Measurements from ENCODE around the gene GTPBP3. TPM values are rescaled to one million over a fixed set of nuclear protein-coding genes. Genes with fewer than 3 reads are reported as not detected.

Gene GTPBP3
- total RNA-seq, 4 donors from 2014 or later, result 15.9 to 59.4 (median 28.8) TPM

DNA sequence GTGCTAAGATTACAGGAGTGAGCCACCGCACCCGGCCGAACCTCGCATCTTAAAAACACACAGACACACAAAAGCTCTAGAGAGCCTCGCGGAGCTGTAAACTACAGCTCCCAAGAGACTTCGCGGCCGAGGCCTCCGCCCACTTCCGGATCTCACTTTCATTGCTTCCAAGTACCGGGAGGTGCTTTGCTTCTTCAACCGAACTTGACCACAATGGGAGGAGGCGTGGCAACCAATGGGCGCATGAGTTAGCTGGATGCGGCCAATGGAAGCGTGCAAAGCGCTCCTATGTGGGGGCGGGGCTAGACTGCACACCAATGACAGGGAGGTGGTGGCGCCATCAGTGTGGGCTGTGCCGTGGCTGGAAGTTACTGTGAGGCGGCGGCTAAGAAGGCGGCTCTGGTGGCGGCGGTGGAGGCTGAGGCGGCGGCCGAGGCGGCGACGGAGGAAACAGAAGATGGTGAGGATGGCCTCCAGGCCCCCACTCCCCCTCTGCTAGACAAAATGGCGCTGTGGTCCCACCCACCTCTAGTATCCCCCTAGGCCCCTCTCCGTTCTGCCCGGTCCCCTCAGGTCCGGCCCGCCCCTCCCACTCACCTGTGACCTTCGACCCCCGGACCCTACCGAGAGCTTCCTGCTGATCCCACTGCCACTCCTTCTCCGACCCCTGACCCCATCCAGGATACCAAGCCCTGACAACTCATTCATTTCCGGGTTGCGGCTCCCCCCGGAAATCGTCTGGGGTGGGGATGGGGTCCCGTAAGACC, 28.0 kb upstream of the GTPBP3 start, which contains the start of gene DDA1:
DDA1 (plus strand) TSS at position 366 of the 767 bp plus-strand sequence; CDS start at position 458, 92 bp downstream.
- H3K4me3 ChIP-seq, result peak within 1 kb of the TSS; percentile 67 to 91 (median 79)
- DNase-seq (ENCODE audit: low spot score in 2 of 2), result peak; percentile 99 to 100
- WGBS, 2 donors, result 0 to 2% methylated on average over 31 to 32 of the region's 46 CpGs
- TF ChIP-seq EP300 (IDR thresholded peaks at IDR 0.05) (peak; percentile 69 to 87), POLR2A (IDR thresholded peaks at IDR 0.05) (peak; percentile 27 to 62)
- TF ChIP-seq, protein P1, sequence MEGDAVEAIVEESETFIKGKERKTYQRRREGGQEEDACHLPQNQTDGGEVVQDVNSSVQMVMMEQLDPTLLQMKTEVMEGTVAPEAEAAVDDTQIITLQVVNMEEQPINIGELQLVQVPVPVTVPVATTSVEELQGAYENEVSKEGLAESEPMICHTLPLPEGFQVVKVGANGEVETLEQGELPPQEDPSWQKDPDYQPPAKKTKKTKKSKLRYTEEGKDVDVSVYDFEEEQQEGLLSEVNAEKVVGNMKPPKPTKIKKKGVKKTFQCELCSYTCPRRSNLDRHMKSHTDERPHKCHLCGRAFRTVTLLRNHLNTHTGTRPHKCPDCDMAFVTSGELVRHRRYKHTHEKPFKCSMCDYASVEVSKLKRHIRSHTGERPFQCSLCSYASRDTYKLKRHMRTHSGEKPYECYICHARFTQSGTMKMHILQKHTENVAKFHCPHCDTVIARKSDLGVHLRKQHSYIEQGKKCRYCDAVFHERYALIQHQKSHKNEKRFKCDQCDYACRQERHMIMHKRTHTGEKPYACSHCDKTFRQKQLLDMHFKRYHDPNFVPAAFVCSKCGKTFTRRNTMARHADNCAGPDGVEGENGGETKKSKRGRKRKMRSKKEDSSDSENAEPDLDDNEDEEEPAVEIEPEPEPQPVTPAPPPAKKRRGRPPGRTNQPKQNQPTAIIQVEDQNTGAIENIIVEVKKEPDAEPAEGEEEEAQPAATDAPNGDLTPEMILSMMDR (IDR thresholded peaks at IDR 0.05), result peak in 1 of 5 experiments; percentile 38
- peak within 1 kb of the TSS; percentile 43 to 92 (median 89) for H3K27ac ChIP-seq
- no peaks in the 10 kb centered on the region for H3K27me3 ChIP-seq
- H3K36me3 ChIP-seq, result peaks cover 0 to 25% (median 0%) of the 10 kb centered on the region in 3 donors
- H3K9me3 ChIP-seq, result no peaks in the 10 kb centered on the region
- H3K4me1 ChIP-seq, result peaks cover 0 to 63% (median 30%) of the 10 kb centered on the region in 4 donors

DNA sequence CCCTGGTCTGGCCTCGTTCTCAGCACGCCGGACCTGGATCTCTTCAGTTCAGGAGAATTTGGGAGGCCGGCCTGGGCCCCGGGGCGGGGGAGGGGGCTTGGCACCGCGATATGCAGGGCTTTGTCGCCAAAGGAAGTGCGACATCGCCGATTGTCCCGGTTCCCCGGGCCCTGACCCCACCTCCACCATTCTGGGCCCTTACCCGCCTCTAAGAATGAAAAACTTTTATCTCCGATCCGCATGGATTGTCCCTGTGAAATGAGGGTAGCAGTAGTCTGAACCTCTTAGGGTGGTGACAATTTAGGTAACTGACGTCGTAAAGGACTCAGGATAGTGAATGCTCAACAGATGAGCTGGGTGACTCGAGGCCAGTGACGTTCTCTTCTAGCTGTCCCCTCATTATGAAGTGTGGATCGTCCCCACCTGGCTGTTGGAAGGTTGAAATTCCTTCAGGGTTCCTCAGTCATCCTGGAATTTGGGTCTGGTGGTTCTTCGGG, 27.3 kb upstream of the GTPBP3 start:
- H3K4me1 ChIP-seq, result peaks cover 0 to 57% (median 24%) of the 10 kb centered on the region in 4 donors
- peaks cover 0 to 30% (median 0%) of the 10 kb centered on the region in 3 donors for H3K36me3 ChIP-seq
- H3K9me3 ChIP-seq, result no peaks in the 10 kb centered on the region
- 6 to 8% methylated on average over 14 to 23 of the region's 23 CpGs for WGBS, 2 donors
- TF ChIP-seq EP300 (IDR thresholded peaks at IDR 0.05), result no peak
- TF ChIP-seq, protein P1 (IDR thresholded peaks at IDR 0.05), result no peak
- no peak for TF ChIP-seq POLR2A (IDR thresholded peaks at IDR 0.05)
- DNase-seq (ENCODE audit: low spot score in 2 of 2), result no peak
- peak overlapping the region; percentile 67 to 91 (median 79) for H3K4me3 ChIP-seq
- H3K27me3 ChIP-seq, result no peaks in the 10 kb centered on the region
- peak overlapping the region; percentile 43 to 92 (median 89) for H3K27ac ChIP-seq

DNA sequence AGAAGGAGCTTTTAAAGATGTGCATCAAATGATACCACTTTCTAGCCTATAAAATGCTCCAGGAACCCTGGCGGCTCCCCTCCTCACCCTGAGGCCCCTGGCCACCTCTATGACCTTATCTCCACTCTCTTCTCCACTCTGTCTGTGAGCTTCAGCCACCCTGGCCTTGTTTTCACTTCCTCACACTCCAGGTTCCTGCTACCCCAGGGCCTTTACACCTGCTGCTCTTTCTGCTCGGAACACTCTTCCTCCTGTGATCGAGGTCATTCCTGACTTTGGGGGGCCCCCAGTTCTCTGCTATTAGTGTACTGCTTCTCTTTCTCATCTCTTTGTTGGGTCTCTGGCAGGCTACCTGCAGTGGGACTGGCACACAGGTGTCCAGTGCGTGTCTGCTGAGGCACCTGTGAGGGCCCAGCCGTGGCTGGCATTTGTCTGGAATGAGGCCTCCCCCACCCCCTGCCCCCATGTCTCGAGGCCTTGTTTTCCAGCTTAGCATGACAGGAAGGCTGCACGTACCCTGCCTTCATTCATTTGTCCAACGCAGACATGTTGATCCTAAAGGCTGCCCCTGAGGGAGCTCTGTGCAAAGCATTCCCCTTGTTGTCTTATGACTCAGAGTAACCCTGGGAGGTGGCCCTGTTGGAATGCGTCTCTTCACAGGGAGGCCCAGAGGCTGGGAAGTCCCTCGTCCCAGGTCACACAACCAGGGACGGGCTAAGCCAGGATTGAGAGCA, 25.7 kb upstream of the GTPBP3 start:
- Histone ChIP-seq H3K4me3 (no peak overlapping the region), H3K4me1 (peaks cover 0 to 46% (median 16%) of the 10 kb centered on the region in 4 donors), H3K36me3 (peaks cover 0 to 43% (median 9%) of the 10 kb centered on the region in 3 donors), H3K27ac (no peak overlapping the region), H3K27me3 (no peaks in the 10 kb centered on the region), H3K9me3 (no peaks in the 10 kb centered on the region)
- TF ChIP-seq, protein P1 (IDR thresholded peaks at IDR 0.05), result no peak
- TF ChIP-seq POLR2A (IDR thresholded peaks at IDR 0.05), result no peak
- TF ChIP-seq EP300 (IDR thresholded peaks at IDR 0.05), result no peak
- no peak for DNase-seq (ENCODE audit: low spot score in 2 of 2)
- WGBS, 2 donors, result 62 to 67% methylated on average over 11 of the region's 11 CpGs

DNA sequence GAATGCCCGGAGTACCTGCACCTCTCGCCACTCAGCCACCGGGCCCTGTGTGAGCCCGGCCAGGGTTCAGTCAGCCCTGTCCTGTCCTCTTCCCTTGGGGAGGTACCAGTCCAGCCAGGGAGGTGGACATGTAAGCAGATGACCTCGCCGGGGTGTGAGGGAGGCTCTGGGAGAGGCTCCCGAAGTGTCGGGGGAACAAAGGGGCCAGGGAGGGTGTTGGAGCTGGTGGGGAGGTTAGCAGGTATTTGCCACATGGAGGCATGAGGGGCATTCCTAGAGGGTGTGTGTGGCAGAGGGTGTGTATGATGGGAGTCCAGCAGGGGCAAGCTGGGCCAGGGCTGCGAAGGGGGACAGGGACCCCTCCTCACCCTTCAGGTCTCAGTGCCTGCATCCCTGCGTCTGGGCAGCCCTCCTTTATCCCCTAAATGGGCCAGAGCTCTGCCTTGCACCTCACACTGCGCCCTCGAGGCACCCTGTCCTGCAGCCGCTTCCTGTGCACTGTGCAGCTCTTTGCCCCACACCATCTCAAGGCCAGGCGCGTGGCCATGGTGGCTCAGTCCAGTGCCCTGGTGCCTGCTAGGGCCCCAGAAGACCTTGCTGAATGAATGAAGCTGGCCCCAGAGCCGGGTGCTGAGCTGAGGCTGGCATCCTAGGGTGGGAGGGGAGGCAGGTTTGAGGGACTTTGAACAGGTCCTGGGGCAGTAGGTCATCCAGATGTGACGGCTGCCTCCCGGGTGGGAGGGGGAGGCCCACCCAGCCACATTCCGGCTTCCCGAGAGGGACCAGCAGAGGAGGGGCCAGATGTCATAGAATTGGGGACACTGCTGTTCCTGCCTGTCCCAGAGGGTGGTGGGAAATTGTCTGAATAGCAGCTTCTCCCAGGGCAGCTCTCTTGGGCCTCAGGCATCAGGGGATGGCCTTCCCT, 24.9 kb upstream of the GTPBP3 start:
- peaks cover 0 to 38% (median 11%) of the 10 kb centered on the region in 4 donors for H3K4me1 ChIP-seq
- H3K27ac ChIP-seq, result no peak overlapping the region
- no peak for DNase-seq (ENCODE audit: low spot score in 2 of 2)
- H3K27me3 ChIP-seq, result no peaks in the 10 kb centered on the region
- TF ChIP-seq, protein P1 (IDR thresholded peaks at IDR 0.05), result no peak
- TF ChIP-seq EP300 (IDR thresholded peaks at IDR 0.05) (no peak), POLR2A (IDR thresholded peaks at IDR 0.05) (no peak)
- no peak overlapping the region for H3K4me3 ChIP-seq
- peaks cover 0 to 52% (median 9%) of the 10 kb centered on the region in 3 donors for H3K36me3 ChIP-seq
- H3K9me3 ChIP-seq, result no peaks in the 10 kb centered on the region
- WGBS, 2 donors, result 75 to 82% methylated on average over 15 of the region's 20 CpGs

All from tibial nerve (tissue), 4 donors.